Thoracic aorta endothelial cell (primary cell): Measurements from ENCODE around the gene LRRC17. TPM values are rescaled to one million over a fixed set of nuclear protein-coding genes. Genes with fewer than 3 reads are reported as not detected.

Experiments
- total RNA-seq: library from RNA; depleted of rRNA; stranded (reverse); fragments of >200 nt; gene quantifications from 2 replicates; pipeline ENCODE4 v1.2.3, GENCODE V29; 2012

Gene LRRC17
- 4.4 and 6.8 TPM in 2 replicates for total RNA-seq

GRCh38 chr7:102912742-102913141, at the start of gene LRRC17:
LRRC17 (plus strand) TSS chr7:102913000; CDS start chr7:102933914, 20,914 bp downstream.

Other genes starting within 250 kb of the LRRC17 start
- 7.7 and 10.1 TPM in 2 replicates for gene POLR2J2, start 241.3 kb upstream of the LRRC17 start, total RNA-seq
- 7.2 and 10.8 TPM in 2 replicates for gene FAM185A, start 164.0 kb upstream of the LRRC17 start, total RNA-seq
- 1.3 and 1.6 TPM in 2 replicates for gene FBXL13, start 161.8 kb downstream of the LRRC17 start, total RNA-seq
- gene ARMC10, start 162.1 kb downstream of the LRRC17 start, total RNA-seq: 40.8 and 44.1 TPM in 2 replicates
- 10.9 and 11.3 TPM in 2 replicates for gene NAPEPLD, start 236.1 kb downstream of the LRRC17 start, total RNA-seq